DOHH2 (cell line): ENCODE results near the gene CXXC1.

ENCODE experiments used
- H3F3A ChIP-seq: fragments of 200-600 bp; sonication (generic), shearing (Covaris generic); 2 replicates; pipeline ENCODE4 v1.6.0; 2016; ENCODE audit warnings: antibody characterized with exemption, mild to moderate bottlenecking; ENCODE audit not compliant: control insufficient read depth, insufficient read depth
- H3K27ac ChIP-seq: fragments of 200-600 bp; sonication (generic); 2 replicates; pipeline ENCODE4 v1.5.1; 2014; ENCODE audit warnings: low read depth, mild to moderate bottlenecking, low read length, moderate library complexity
- H3K27me3 ChIP-seq: fragments of 200-600 bp; sonication (generic); 2 replicates; pipeline ENCODE4 v1.6.1; 2014; ENCODE audit warnings: mild to moderate bottlenecking, low read length, mixed read lengths; ENCODE audit not compliant: control insufficient read depth
- H3K36me3 ChIP-seq: fragments of 200-600 bp; sonication (generic); 2 replicates; pipeline ENCODE4 v1.6.1; 2014; ENCODE audit warnings: mild to moderate bottlenecking, low read length, moderate library complexity, mixed read lengths; ENCODE audit not compliant: control insufficient read depth
- H3K4me1 ChIP-seq: fragments of 200-600 bp; sonication (generic); 2 replicates; pipeline ENCODE4 v1.6.1; 2014; ENCODE audit warnings: mild to moderate bottlenecking, low read length, mixed read lengths; ENCODE audit not compliant: control insufficient read depth
- H3K4me2 ChIP-seq: fragments of 200-600 bp; sonication (generic); 2 replicates; pipeline ENCODE4 v1.6.0; 2014; ENCODE audit warnings: mild to moderate bottlenecking, low read length, moderate library complexity
- H3K4me3 ChIP-seq: fragments of 200-600 bp; sonication (generic); 2 replicates; pipeline ENCODE4 v1.5.1; 2014; ENCODE audit warnings: mild to moderate bottlenecking, low read length, mixed read lengths
- H3K79me2 ChIP-seq: fragments of 200-600 bp; sonication (generic); 2 replicates; pipeline ENCODE4 v1.6.1; 2014; ENCODE audit warnings: mild to moderate bottlenecking, low read length, mixed read lengths; ENCODE audit not compliant: control insufficient read depth
- H3K9me2 ChIP-seq: fragments of 200-600 bp; sonication (generic); replicated peaks from 2 replicates; pipeline ENCODE4 v1.6.1; 2014; ENCODE audit warnings: mild to moderate bottlenecking, low read length, mixed read lengths; ENCODE audit not compliant: control insufficient read depth
- H3K9me3 ChIP-seq: fragments of 200-600 bp; sonication (generic); 2 replicates; pipeline ENCODE4 v1.6.1; 2014; ENCODE audit warnings: antibody characterized with exemption, low read length, mixed read lengths; ENCODE audit not compliant: control insufficient read depth, insufficient read depth
- H4K20me1 ChIP-seq: fragments of 200-600 bp; sonication (generic); 2 replicates; pipeline ENCODE4 v1.6.0; 2014; ENCODE audit warnings: low read depth, mild to moderate bottlenecking, antibody characterized with exemption, low read length, moderate library complexity; ENCODE audit not compliant: control insufficient read depth, insufficient read depth
- EZH2phosphoT487 ChIP-seq: fragments of 200-600 bp; sonication (generic); IDR thresholded peaks from 2 replicates; pipeline ENCODE4 v1.6.1; 2017; ENCODE audit warnings: borderline replicate concordance, mild to moderate bottlenecking, antibody characterized with exemption, low read length, moderate library complexity, mixed read lengths
- TF ChIP-seq, protein P1 (sequence below): fragments of 200-600 bp; sonication (generic); IDR thresholded peaks from one replicate; pipeline ENCODE4 v1.5.1; 2014; ENCODE audit warnings: antibody characterized with exemption, mild to moderate bottlenecking, low read depth, low read length; ENCODE audit not compliant: poor library complexity, severe bottlenecking

Gene CXXC1

DNA sequence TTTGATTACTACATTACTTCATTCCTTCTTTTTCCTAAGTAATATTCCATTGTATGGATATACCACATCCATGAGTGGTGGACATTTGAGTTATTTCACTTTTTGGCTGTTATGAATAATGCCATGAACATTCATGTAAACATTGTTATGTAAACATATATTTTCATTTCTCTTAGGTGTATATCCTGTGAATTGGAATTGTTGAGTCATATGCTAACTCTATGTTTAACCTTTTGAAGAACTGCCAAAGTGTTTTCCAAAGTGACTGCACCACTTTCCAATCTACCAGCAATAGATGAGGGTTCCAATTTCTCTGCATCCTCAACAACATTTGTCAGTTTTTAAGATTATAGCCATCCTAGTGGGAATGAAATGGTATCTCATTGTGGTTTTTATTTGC lies 42.7 kb upstream of the CXXC1 start:
- TF ChIP-seq, protein P1, sequence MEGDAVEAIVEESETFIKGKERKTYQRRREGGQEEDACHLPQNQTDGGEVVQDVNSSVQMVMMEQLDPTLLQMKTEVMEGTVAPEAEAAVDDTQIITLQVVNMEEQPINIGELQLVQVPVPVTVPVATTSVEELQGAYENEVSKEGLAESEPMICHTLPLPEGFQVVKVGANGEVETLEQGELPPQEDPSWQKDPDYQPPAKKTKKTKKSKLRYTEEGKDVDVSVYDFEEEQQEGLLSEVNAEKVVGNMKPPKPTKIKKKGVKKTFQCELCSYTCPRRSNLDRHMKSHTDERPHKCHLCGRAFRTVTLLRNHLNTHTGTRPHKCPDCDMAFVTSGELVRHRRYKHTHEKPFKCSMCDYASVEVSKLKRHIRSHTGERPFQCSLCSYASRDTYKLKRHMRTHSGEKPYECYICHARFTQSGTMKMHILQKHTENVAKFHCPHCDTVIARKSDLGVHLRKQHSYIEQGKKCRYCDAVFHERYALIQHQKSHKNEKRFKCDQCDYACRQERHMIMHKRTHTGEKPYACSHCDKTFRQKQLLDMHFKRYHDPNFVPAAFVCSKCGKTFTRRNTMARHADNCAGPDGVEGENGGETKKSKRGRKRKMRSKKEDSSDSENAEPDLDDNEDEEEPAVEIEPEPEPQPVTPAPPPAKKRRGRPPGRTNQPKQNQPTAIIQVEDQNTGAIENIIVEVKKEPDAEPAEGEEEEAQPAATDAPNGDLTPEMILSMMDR: no peak
- no peak for TF ChIP-seq EZH2phosphoT487
- Histone ChIP-seq H3K4me1 (peaks cover 29% of the 10 kb centered on the region), H3K9me2 (no peaks in the 10 kb centered on the region), H3K4me3 (no peak overlapping the region), H3F3A (no peaks in the 10 kb centered on the region), H3K27me3 (peaks cover 6% of the 10 kb centered on the region; the same call in 1 of the 2 replicates), H4K20me1 (no peaks in the 10 kb centered on the region), H3K36me3 (no peaks in the 10 kb centered on the region), H3K9me3 (peaks cover 4% of the 10 kb centered on the region; the same call in 1 of the 2 replicates), H3K27ac (no peak overlapping the region), H3K4me2 (no peak overlapping the region), H3K79me2 (no peaks in the 10 kb centered on the region)

DNA sequence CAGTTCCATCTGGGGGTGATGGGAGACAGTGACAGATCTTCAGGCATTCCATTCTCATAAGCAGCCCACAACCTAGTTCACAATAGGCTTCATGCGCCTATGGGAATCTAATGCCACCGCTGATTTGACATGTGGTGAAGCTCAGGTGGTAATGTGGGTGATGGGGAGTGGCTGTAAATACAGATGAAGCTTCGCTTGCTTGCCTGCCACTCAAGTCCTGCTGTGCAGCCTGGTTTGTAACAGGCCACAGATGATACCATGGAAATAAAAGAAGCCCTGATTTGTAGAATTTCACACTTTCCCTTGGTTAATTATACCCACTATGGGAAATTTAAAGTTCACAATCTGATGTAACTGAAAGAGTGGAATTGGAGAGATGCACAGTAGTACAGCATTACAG lies 40.5 kb upstream of the CXXC1 start:
- H3F3A ChIP-seq: no peaks in the 10 kb centered on the region
- no peak overlapping the region for H3K4me3 ChIP-seq
- TF ChIP-seq, protein P1: no peak
- TF ChIP-seq EZH2phosphoT487: no peak
- H3K4me2 ChIP-seq: no peak overlapping the region
- H3K4me1 ChIP-seq: peaks cover 8% of the 10 kb centered on the region
- H3K27ac ChIP-seq: no peak overlapping the region
- H3K9me3 ChIP-seq: peaks cover 4% of the 10 kb centered on the region; the same call in 1 of the 2 replicates
- no peaks in the 10 kb centered on the region for H4K20me1 ChIP-seq
- H3K27me3 ChIP-seq: peaks cover 6% of the 10 kb centered on the region; the same call in 1 of the 2 replicates
- no peaks in the 10 kb centered on the region for H3K36me3 ChIP-seq
- no peaks in the 10 kb centered on the region for H3K79me2 ChIP-seq
- no peaks in the 10 kb centered on the region for H3K9me2 ChIP-seq

DNA sequence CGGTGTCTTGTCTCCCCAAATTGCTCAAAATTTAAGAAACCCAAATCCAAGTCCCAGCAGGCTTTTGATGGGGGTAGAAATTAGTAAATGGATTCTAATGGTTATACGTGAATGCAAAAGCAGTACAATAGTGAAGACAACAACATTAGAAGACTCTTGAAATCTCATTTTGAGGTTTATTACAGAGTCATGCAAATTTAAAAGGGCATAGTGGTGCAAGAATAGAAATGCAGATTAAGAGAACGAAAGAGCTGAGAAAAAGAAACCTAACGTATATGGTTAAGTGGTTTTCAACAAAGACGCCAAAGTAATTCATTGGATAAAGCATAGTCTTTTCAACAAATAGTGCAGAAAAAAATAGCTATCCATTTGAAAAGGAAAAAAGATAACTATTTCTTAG lies 33.2 kb upstream of the CXXC1 start:
- Histone ChIP-seq H3K4me3 (peak overlapping the region; percentile 50), H3K27me3 (no peaks in the 10 kb centered on the region), H3K4me1 (peaks cover 43% of the 10 kb centered on the region), H3K27ac (no peak overlapping the region), H4K20me1 (no peaks in the 10 kb centered on the region), H3K36me3 (no peaks in the 10 kb centered on the region), H3K9me3 (no peaks in the 10 kb centered on the region), H3K79me2 (no peaks in the 10 kb centered on the region), H3K4me2 (peak overlapping the region; percentile 69), H3F3A (peaks cover 3% of the 10 kb centered on the region; the same call in 1 of the 2 replicates), H3K9me2 (no peaks in the 10 kb centered on the region)
- TF ChIP-seq, protein P1: no peak
- TF ChIP-seq EZH2phosphoT487: no peak
